NCI-H1694 (cell line): ENCODE results near the gene RPP38.

Source experiments
- DNase-seq: peaks from one replicate; lab custom pipeline; 2025; lab: John Stamatoyannopoulos, UW

The RPP38 gene, protein sequence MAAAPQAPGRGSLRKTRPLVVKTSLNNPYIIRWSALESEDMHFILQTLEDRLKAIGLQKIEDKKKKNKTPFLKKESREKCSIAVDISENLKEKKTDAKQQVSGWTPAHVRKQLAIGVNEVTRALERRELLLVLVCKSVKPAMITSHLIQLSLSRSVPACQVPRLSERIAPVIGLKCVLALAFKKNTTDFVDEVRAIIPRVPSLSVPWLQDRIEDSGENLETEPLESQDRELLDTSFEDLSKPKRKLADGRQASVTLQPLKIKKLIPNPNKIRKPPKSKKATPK

DNA sequence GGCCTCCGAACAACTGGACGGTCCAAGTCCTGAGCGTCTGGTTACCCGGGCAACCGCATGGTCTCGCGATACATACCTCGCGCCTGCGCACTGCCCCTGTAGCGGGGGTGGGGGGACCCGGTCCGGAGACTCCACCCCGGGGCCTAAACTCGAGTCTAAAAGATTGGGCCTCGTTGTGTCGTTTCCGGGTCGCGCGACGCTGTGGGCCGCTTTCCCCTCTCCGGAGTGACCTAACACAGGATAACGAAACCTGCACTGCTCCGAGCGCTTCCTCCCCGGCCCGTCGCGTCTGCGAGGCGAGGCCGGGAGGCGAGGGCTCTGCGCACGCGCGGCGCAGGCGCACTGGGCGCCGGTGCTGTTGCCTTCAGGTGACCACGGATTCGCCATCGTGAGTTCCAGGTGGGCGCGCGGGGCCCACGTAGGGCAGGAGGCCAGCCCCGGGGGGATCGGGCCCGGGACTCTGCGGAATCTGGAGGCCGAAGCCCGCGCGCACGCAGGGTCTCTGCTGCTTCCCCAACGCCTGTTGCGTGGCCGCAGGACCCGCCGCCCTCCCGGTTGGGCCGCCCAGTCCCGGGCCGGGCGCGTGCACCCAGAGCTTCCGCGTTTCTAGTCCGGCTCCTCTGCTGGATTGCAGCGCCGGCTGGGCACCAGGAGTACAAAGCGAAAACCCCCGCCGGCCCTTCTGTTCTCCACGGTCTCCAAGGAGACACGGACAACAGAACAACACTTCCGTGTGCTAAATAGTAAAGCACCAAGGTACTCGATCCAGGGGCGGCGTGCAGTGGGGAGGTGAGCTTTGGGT lies at the start of gene RPP38:
TSS of gene RPP38 (plus strand) at position 345 of the 802 bp plus-strand sequence. CDS start 5,960 bp downstream, outside the sequence.
- peak; percentile 73 for DNase-seq

DNA sequence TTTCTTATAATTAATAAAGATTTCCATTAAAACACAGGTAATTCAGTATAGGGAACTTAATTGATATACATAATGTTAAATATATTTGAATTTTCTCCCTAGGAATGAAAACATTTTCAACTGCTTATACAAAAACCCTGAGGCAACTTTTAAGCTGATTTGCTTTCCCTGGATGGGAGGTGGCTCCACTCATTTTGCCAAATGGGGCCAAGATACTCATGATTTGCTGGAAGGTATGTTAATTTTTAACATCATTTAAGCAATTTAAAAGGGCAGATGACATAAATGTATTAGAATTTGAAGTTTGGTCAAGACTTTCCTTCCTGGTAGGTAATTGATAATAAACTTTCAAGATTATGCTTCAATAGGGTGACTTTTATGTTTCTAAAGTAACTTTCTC lies 47.6 kb upstream of the RPP38 start:
- DNase-seq: no peak

DNA sequence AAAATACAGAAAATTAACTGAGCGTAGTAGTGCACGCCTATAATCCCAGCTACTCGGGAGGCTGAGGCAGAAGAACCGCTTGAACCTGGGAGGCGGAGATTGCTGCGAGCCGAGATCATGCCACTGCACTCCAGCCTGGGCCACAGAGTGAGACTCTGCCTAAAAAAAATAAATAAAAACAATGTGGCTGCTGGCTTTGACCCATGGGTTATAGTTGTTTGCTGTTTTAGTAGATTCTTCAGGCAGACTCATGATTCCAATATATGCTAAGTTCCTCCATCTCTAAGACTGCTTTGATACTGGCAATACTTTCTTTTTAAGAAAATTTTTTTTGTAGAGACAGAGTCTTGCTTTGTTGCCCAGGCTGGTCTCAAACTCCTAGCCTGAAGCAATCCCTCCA lies 45.0 kb upstream of the RPP38 start:
- no peak for DNase-seq

- no peak for DNase-seq
These were observed 44.1 kb upstream of the RPP38 start for GRCh38 chr10:15053061-15053460.

- DNase-seq: no peak
These were observed 38.5 kb upstream of the RPP38 start for GRCh38 chr10:15058689-15059088.

GRCh38 chr10:15059914-15060313 lies 37.2 kb upstream of the RPP38 start:
- DNase-seq: no peak

DNA sequence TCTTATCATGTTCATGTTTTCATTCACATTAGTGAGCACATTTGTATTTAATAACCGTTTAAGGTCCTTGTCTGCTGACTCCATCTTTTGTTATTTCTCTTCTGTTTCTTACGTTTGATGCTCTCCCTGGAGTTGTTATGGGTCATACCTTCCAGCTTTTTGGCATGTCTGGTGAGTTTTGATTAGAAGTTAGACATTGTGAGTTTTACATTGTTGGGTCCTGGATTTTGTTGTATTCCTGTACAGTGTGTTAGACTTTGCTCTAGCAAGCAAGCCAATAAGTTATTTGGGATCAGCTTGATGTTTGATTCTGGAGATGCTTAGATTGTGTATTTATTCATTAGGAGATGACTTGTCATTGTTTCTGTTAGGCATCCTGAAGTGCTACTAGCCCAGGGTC lies 36.5 kb upstream of the RPP38 start:
- DNase-seq: no peak

DNA sequence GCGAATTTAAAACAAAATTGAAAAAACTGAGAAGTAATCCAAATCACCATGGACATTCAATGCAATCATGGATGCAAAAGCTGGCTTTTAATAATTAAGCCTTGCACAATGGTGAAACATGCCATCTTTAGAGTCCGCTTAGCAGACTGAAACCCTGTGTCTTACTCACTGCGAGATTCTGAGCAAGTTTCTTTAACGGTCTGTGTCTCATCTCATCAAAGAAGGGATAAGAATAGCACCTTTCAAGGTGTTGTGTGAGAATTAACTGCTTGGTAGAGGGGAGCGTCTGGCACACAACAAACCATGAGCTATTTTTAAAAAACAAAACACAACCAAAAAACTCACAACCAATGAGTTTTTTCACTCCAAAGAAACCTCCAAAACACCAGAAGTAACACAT lies 30.0 kb upstream of the RPP38 start:
- DNase-seq: no peak

GRCh38 chr10:15068802-15069201 lies 28.4 kb upstream of the RPP38 start:
- no peak for DNase-seq

- DNase-seq: no peak
These were observed 27.9 kb upstream of the RPP38 start for GRCh38 chr10:15069230-15069629.

- no peak for DNase-seq
These were observed 24.8 kb upstream of the RPP38 start for GRCh38 chr10:15072358-15072757.

DNA sequence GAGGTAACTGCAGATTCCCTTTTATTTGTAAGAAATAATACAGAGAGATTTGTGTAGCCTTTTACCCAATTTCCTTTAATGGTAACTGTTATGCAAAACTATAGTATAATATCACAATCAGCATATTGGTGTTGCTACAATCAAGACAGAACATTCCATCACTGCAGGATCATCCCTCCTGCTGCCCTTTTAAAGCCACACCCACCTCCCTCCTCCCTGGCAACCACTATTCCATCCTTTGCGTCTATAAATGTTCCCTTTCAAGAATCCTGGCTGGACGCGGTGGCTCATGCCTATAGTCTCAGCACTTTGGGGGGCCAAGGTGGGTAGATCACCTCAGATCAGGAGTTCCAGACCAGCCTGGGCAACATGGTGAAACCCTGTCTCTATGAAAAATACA lies 21.7 kb upstream of the RPP38 start:
- no peak for DNase-seq

DNA sequence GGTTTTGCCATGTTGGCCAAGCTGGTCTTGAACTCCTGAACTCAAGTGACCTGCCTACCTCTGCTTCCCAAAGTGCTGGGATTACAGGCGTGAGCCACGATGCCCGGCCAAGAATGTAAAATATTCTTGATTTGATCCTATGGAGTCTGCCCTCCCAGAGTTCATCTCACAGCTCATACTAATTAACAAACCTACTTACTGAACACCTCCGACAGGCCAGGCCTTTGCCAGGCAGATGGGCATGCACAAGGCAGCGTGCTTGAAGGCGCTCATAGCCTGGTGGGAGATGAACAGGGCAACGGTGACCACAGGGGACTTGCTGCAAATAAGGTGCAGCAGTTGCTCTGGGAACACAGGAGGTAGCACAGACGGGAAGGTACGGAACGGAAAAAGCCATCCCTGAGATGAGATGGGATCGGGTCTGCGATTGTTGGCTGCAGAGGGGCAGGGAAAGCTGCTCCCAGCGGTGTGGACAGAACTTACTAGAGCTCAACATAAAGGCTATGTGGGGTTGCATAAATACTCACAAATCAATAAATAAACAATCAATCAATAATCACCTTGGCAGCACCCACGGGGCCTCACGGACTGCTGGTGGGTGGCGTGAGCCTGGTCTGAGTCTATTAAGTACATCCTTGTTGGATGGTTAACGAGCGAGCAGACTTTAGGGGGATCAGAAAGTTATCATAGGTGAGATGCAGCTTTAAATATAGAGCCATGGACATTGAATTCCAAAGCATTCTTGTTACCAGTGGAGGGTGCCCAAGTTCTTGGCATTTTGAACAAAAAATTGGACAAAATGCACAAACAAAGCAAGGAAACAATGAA lies 13.3 kb upstream of the RPP38 start:
- no peak for DNase-seq

DNA sequence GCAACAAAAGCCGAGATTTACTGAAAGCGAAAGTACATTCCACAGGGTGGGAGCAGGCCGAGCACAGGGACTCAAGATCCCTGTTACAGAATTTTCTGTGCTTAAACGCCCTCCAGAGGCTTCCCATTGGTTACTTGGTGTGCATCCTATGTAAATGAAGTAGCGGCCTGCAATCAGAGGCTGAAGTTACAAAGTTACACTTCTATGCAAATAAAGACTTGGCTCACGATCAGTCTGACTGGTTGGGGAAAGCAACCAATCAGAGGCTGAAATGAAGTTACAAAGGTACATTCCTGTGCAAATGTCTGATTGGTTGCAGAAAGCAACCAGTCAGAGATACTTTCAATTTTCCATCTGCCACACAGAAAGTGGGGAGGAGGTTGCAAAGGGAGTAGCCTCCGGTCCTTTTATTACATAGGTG lies 12.6 kb upstream of the RPP38 start:
- DNase-seq: no peak

GRCh38 chr10:15088428-15089261 lies 8.5 kb upstream of the RPP38 start, which contains the start of gene ACBD7:
TSS of gene ACBD7 (minus strand) at chr10:15088776. CDS start at chr10:15088728, 48 bp downstream.
- no peak for DNase-seq

GRCh38 chr10:15091418-15091817 lies 5.7 kb upstream of the RPP38 start:
- no peak for DNase-seq

GRCh38 chr10:15092855-15093408 lies 4.2 kb upstream of the RPP38 start:
- no peak for DNase-seq

DNA sequence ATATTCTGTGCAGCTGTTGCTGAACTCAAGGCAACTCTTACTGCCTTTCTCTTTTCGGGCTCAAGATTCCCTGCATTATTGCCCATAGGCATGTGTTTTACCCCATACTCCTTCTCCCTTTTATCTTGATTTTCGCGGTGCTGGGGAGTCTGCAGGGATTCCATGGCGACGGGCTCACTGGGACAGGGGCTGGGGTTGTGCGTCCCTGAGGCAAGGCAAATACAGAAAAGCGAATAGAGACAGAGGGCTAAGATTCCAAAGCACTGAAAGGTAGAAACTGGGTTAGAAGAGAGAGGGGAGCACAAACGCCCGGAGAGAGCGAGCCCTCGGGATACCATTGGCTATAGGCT lies 519 bp upstream of the RPP38 start:
- DNase-seq: no peak

DNA sequence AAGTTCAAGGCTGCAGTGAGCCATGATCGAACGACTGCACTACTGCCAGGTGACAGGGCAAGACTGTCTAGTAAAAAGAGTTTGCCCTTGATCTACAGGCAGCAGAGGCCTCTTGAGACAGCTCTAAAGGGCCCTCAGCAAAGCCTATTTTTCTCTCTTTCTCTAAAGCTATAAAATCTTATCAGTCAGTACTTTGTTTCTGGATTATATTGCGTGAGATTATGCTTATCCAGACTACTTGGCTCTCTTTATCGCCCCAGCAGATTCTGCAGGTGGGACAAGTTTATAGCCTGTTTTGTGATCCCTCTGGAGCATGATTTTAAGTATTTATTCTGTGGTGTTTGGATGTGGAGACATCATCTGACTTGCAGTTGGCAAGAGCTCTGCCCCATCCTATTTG lies 2.7 kb downstream of the RPP38 start:
- no peak for DNase-seq

DNA sequence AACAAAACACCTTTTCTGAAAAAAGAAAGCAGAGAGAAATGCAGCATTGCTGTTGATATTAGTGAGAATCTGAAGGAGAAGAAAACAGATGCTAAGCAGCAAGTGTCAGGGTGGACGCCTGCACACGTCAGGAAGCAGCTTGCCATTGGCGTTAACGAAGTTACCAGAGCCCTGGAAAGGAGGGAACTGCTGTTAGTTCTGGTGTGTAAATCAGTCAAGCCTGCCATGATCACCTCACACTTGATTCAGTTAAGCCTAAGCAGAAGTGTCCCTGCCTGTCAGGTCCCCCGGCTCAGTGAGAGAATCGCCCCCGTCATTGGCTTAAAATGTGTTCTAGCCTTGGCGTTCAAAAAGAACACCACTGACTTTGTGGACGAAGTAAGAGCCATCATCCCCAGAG lies 6.4 kb downstream of the RPP38 start:
- no peak for DNase-seq

- DNase-seq: peak; percentile 69
These were observed 9.3 kb downstream of the RPP38 start for GRCh38 chr10:15106352-15107013.
